ENCODE measurements around the gene TTLL9. TPM values are rescaled to one million over a fixed set of nuclear protein-coding genes. Genes with fewer than 3 reads are reported as not detected.

TTLL9 gene
- total and polyA plus RNA-seq, 7 donors: 0.15 to 1.1 TPM; not detected in 5

GRCh38 chr20:31991339-31991705, 120.9 kb downstream of the TTLL9 start:
- TF ChIP-seq POLR2AphosphoS5 (IDR thresholded peaks at IDR 0.05): no peak
- no peak for TF ChIP-seq EP300 (IDR thresholded peaks at IDR 0.05)
- TF ChIP-seq POLR2A (IDR thresholded peaks at IDR 0.05): no peak
- no peak for TF ChIP-seq CTCF (IDR thresholded peaks at IDR 0.05)
- H3K4me1 ChIP-seq: no peaks in the 10 kb centered on the region
- H3K36me3 ChIP-seq: no peaks in the 10 kb centered on the region
- no peak overlapping the region for H3K4me3 ChIP-seq
- WGBS, 2 donors: 79 to 81% methylated on average over 1 of the region's 1 CpG
- no peak overlapping the region for H3K27ac ChIP-seq
- H3K9me3 ChIP-seq: no peaks in the 10 kb centered on the region
- H3K27me3 ChIP-seq: peaks cover 0 to 28% (median 16%) of the 10 kb centered on the region in 3 donors
- DNase-seq: no peak
- intact Hi-C loops (cut with DNase I): loop anchor here (10.0 kb wide), 1 partner anchor 63 kb away; the partner anchor contains the start of gene HCK

GRCh38 chr20:31992086-31992485, 121.7 kb downstream of the TTLL9 start:
- no peaks in the 10 kb centered on the region for H3K36me3 ChIP-seq
- H3K27me3 ChIP-seq: peaks cover 2 to 36% (median 22%) of the 10 kb centered on the region in 3 donors
- H3K9me3 ChIP-seq: no peaks in the 10 kb centered on the region
- H3K4me1 ChIP-seq: no peaks in the 10 kb centered on the region
- WGBS, 2 donors: 77 to 88% methylated on average over 2 of the region's 2 CpGs
- H3K4me3 ChIP-seq: no peak overlapping the region
- intact Hi-C loops (cut with DNase I): loop anchor here (10.0 kb wide), 1 partner anchor 63 kb away; the partner anchor contains the start of gene HCK
- no peak overlapping the region for H3K27ac ChIP-seq
- TF ChIP-seq POLR2AphosphoS5 (IDR thresholded peaks at IDR 0.05): no peak
- no peak for TF ChIP-seq CTCF (IDR thresholded peaks at IDR 0.05)
- TF ChIP-seq POLR2A (IDR thresholded peaks at IDR 0.05): no peak
- no peak for TF ChIP-seq EP300 (IDR thresholded peaks at IDR 0.05)
- DNase-seq: no peak

Small RNA genes within 50 kb of the gene (small RNA-seq; reads per million reads assigned to genes)
- gene RNU1-94P: 0 to 0.07 (median 0) reads per million in 3 donors

Other genes starting within 250 kb of the TTLL9 start
- gene COX4I2, start 232.7 kb upstream of the TTLL9 start, total RNA-seq: 1 to 10 TPM in 1 of 4 donors, not detected in 3; 1.1 TPM
- gene COX4I2, start 232.7 kb upstream of the TTLL9 start, polyA plus RNA-seq: 1 to 10 TPM in 2 of 3 donors, not detected in 1; 1.4 to 3.0 TPM
- gene BCL2L1, start 147.8 kb upstream of the TTLL9 start, total RNA-seq: 10 to 100 TPM; 53.2 to 71.3 (median 55.7) TPM
- gene BCL2L1, start 147.8 kb upstream of the TTLL9 start, polyA plus RNA-seq: 10 to 100 TPM; 76.1 to 94.8 (median 78.7) TPM
- 1 to 10 TPM in 1 of 4 donors, under 1 TPM in 1, not detected in 2; 0.36 to 1.8 TPM for gene TPX2, start 131.3 kb upstream of the TTLL9 start, total RNA-seq
- gene TPX2, start 131.3 kb upstream of the TTLL9 start, polyA plus RNA-seq: 10 to 100 TPM in 1 of 3 donors, 1 to 10 TPM in 2; 2.4 to 24.0 (median 4.9) TPM
- gene MYLK2, start 51.3 kb upstream of the TTLL9 start, total RNA-seq: under 1 TPM in 2 of 4 donors, not detected in 2; 0.16 to 0.81 TPM
- under 1 TPM in 1 of 3 donors, not detected in 2; 0.39 TPM for gene MYLK2, start 51.3 kb upstream of the TTLL9 start, polyA plus RNA-seq
- not detected for gene FOXS1, start 25.0 kb upstream of the TTLL9 start, total RNA-seq
- gene FOXS1, start 25.0 kb upstream of the TTLL9 start, polyA plus RNA-seq: under 1 TPM in 2 of 3 donors, not detected in 1; 0.60 to 0.66 TPM
- gene DUSP15, start 107 bp upstream of the TTLL9 start, total RNA-seq: 1 to 10 TPM in 3 of 4 donors, not detected in 1; 1.7 to 2.6 (median 2.0) TPM
- 1 to 10 TPM in 1 of 3 donors, under 1 TPM in 1, not detected in 1; 0.60 to 1.2 TPM for gene DUSP15, start 107 bp upstream of the TTLL9 start, polyA plus RNA-seq
- 10 to 100 TPM in 1 of 4 donors, 1 to 10 TPM in 3; 5.0 to 13.7 (median 7.3) TPM for gene PDRG1, start 81.4 kb downstream of the TTLL9 start, total RNA-seq
- gene PDRG1, start 81.4 kb downstream of the TTLL9 start, polyA plus RNA-seq: 10 to 100 TPM; 10.2 to 15.2 (median 12.3) TPM
- under 1 TPM in 2 of 4 donors, not detected in 2; under 0.01 to 0.14 TPM for gene XKR7, start 97.5 kb downstream of the TTLL9 start, total RNA-seq
- under 1 TPM in 1 of 3 donors, not detected in 2; 0.15 TPM for gene XKR7, start 97.5 kb downstream of the TTLL9 start, polyA plus RNA-seq
- 1 to 10 TPM; 2.3 to 5.8 (median 4.0) TPM for gene CCM2L, start 139.8 kb downstream of the TTLL9 start, total RNA-seq
- 1 to 10 TPM in 2 of 3 donors, under 1 TPM in 1; 0.46 to 2.5 (median 1.2) TPM for gene CCM2L, start 139.8 kb downstream of the TTLL9 start, polyA plus RNA-seq
- 10 to 100 TPM in 2 of 4 donors, 1 to 10 TPM in 2; 8.6 to 28.0 (median 10.7) TPM for gene HCK, start 181.6 kb downstream of the TTLL9 start, total RNA-seq
- gene HCK, start 181.6 kb downstream of the TTLL9 start, polyA plus RNA-seq: 10 to 100 TPM; 17.5 to 25.8 (median 20.6) TPM
- gene TM9SF4, start 239.1 kb downstream of the TTLL9 start, total RNA-seq: 10 to 100 TPM; 15.3 to 24.0 (median 19.1) TPM
- gene TM9SF4, start 239.1 kb downstream of the TTLL9 start, polyA plus RNA-seq: 10 to 100 TPM in 1 of 3 donors, 1 to 10 TPM in 2; 6.6 to 38.3 (median 9.0) TPM